GM20000 (cell line): ENCODE results near the gene MYO7B.
A peak's percentile ranks its signal among the peaks of the same experiment; 100 is the strongest.

Experiments used
- DNase-seq: peaks from one replicate; pipeline ENCODE4 v3.0.0; 2012; ENCODE audit warnings: low spot score
- TF ChIP-seq, protein P1 (sequence below): IDR thresholded peaks from 2 replicates; pipeline ENCODE4 v1.5.1; 2012; ENCODE audit warnings: mild to moderate bottlenecking, control low read depth; ENCODE audit errors: extremely low read depth, missing control alignments

MYO7B gene

DNA sequence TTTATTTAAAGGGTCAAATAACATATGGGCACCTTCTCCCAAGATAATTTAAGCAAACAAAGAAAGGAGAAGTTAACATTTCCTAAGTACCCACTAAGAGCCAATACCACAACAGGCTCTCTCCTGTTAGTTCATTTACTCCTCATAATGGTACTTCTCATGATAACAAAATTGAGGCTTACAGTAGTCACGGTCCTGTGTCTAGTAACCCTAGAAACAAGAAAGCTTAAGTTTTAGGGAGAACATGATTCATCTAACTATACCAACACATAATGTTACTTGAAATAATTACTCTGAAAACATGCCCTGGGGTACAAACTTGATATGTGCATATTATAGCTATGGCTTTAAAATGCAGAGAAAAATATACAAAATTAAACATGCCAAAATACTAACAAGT, 29.0 kb upstream of the MYO7B start:
- TF ChIP-seq, protein P1, sequence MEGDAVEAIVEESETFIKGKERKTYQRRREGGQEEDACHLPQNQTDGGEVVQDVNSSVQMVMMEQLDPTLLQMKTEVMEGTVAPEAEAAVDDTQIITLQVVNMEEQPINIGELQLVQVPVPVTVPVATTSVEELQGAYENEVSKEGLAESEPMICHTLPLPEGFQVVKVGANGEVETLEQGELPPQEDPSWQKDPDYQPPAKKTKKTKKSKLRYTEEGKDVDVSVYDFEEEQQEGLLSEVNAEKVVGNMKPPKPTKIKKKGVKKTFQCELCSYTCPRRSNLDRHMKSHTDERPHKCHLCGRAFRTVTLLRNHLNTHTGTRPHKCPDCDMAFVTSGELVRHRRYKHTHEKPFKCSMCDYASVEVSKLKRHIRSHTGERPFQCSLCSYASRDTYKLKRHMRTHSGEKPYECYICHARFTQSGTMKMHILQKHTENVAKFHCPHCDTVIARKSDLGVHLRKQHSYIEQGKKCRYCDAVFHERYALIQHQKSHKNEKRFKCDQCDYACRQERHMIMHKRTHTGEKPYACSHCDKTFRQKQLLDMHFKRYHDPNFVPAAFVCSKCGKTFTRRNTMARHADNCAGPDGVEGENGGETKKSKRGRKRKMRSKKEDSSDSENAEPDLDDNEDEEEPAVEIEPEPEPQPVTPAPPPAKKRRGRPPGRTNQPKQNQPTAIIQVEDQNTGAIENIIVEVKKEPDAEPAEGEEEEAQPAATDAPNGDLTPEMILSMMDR, result no peak
- no peak for DNase-seq

DNA sequence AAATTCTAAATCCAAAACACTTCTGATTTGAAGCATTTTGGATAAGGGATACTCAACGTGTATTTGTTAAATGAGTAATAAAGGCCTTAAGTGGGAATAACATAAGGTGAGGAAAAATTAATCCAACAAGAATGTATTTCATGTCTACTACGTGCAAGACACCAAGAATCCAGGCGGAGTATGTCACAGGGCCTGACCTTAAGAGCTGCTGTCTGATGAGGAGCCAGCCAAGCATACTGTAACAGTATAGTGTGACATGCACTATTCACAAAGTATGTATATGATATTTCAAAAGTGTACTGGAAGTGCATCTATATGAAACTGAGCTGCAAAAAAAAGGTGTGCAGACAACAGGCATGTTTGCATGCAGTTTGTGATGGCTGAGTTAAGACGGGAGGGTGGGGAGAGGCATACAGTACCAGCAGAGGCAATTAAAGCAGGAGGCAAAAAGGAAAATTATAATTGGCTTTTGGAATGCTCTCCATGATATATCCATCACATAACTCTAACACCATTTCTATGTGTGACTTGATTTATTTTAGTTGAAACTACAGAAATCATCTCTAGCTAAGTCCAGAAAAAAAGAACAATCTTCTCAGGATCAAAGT, 27.4 kb upstream of the MYO7B start:
- TF ChIP-seq, protein P1, result no peak
- no peak for DNase-seq

DNA sequence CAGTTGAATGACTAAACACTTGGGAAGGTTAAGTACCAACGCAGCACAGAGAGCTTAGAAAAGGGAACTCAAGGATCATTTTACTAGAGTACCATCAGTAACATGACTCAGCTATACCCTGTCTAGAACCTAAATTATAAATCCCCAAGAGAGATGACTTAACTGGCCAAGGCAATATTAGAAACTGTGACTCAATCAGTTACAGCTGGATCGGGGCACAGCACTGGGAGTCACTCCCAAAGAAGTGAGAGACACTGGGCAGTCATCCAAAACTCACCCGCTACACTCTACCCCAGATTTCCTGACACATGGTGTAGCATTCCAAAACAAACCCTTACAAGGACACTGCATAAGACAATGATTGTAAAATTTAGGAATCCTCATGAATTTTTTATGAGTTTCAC, 26.9 kb upstream of the MYO7B start:
- TF ChIP-seq, protein P1, result no peak
- peak; percentile 31 for DNase-seq

DNA sequence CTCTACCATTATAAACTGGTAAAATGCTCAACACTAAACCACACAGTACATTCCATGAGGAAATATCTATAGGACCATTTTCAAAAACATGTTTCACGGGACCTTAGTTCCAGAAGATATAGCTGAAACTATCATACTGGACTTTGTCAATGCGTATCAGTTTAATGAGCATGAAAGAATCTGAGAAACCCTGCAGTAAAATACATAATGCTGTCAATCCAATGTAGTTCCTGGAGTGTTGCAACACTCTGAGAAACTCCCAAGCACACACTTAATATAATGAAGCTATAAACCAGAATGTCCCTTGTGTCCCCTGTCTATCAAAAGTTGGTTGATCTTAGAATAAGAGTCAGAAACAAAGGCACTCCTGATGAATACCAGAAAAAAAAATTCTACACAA, 25.4 kb upstream of the MYO7B start:
- TF ChIP-seq, protein P1, result no peak
- no peak for DNase-seq

DNA sequence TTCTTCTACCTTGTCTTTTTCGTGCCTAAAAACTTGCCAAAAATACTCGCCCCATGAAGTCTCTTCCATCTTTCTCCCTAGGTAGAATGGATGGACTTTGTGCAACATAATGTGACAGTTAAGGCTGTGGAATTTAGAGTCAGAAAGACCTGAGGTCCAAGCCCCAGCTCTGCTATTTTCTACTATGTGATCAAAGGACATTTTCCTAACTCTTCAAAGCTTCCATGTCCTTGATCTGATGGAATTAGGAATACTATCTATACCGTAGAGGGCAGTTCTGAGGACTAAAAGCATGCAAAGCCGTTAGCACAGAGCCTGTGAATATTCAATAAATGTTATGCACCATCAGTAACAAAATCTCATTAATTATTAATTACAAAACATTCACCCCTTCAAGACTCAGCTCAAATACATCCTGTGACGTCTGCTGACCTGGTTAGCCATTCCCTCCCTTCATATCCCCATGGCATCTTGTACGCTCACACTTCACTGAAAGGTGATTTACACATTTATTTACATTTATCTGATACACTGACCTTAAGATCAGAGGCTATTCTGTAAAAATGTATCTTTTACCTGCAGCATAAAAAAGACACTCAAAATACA, 24.3 kb upstream of the MYO7B start:
- TF ChIP-seq, protein P1, result no peak
- DNase-seq, result no peak

DNA sequence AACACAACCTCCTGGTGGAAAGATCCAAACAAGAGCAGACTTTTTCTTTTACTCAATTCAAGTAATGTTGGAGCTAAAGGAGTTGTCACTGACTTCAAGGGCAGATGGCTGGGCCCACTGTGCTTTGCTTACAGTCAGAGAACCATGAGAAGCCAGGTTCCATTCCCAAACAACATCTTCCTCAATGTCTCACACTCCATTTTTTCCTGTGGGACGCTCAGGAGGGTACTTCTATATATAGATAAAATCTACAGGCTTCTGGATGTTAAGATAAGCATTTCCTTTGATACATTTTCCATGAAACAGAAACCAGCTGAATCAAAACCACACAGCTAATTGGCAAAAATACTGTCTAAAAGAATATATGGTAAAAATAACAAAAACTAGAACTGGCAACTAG, 23.6 kb upstream of the MYO7B start:
- DNase-seq, result no peak
- TF ChIP-seq, protein P1, result no peak

DNA sequence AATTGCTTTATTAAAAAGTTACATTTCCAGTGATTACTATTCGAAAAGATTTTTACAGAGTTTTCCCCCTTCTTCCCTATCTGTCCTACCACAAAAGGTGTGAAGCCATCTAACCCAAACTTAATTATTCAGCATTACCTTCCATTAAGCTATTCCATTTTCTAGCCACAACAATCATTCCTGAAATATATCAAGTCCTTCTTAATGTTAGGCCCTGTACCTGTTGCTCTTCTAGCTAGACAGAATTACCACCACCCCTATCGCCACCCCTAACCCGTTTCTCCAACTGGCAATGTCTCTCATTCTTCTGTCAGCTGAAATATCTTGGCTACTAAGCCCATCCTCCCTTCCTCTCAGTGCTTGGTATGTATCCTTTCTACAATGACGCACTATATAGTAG, 23.1 kb upstream of the MYO7B start:
- TF ChIP-seq, protein P1, result no peak

More for the DNA sequence above, 23.1 kb upstream of the MYO7B start:
- DNase-seq, result no peak
